ENCODE results near the gene CCNL2.

DNA sequence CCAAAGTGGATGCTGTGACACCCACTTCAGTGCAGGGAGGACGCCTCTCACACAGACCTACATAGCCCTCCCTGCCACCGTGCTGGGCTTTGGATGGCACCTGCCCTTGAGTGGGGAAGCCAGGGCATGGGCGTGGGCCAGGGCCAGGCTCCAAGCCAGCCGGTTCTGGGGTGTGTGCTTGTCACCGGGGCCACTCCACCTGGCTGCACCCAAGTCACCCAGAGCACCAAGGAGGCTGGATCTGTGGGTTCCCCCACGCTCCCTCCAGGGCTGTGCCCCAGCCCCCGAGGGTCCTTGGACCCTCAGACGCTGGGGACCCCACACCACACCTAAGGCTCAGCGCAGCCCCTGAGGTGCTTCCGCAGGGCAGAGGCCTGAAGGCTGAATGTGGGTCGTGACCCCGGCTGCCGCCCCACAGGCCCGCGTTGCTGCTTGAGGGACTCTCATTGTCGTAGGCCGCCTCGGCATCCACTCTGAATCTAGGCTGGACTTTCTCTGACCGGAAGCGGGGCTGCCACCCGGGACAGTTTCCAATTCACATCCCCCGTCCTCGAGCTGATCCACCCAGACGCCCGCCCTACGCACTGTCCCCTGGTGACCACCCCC, 42.2 kb downstream of the CCNL2 start:
- TF ChIP-seq CTCF (conservative IDR thresholded peaks at IDR 0.05; ENCODE audit: low read depth, low read length), result no peak
- no peak for TF ChIP-seq EZH2 (IDR thresholded peaks at IDR 0.05; ENCODE audit: borderline replicate concordance, low read depth, low read length, poor library complexity, severe bottlenecking)
